Posterior cingulate gyrus (tissue), 11 donors: ENCODE measurements around the gene PCDHGA2.
"Not testable (repeated sequence)": the region's sequence is repeated elsewhere in the genome, so short reads cannot be mapped to it uniquely, and the experiment has no call there.

ENCODE experiments used
- DNase-seq, 10 donors: peaks; one replicate each; pipeline versions ENCODE4 v3.0.0 to v3.0.0-alpha.2; 2020 to 2021; ENCODE audit warnings: mixed read lengths in 3 of 10
- intact Hi-C: fragments of 100-400 bp; cut with DNase I; formaldehyde crosslinking; loops from one replicate; pipeline ENCODE4 v1.15.1; 2023

PCDHGA2 gene

DNA sequence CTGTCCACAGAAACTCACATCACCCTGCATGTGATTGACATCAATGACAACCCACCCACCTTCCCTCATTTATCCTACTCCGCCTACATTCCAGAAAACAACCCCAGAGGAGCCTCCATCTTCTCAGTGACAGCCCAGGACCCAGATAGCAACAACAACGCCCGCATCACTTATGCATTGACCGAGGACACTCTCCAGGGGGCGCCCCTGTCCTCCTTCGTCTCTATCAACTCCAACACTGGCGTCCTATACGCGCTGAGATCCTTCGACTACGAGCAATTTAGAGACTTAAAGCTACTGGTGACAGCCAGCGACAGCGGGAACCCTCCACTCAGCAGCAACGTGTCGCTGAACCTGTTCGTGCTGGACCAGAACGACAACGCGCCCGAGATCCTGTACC is 6.8 kb downstream of the PCDHGA2 start:
- intact Hi-C loops, result no loop called here
- no peak for DNase-seq

DNA sequence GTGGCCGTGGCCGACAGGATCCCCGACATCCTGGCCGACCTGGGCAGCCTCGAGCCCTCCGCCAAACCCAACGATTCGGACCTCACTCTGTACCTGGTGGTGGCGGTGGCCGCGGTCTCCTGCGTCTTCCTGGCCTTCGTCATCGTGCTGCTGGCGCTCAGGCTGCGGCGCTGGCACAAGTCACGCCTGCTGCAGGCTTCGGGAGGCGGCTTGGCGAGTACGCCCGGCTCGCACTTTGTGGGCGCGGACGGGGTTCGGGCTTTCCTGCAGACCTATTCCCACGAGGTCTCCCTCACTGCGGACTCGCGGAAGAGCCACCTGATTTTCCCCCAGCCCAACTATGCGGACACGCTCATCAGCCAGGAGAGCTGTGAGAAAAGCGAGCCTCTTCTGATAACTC is 7.5 kb downstream of the PCDHGA2 start:
- intact Hi-C loops, result loop anchor here (2.0 kb wide), 1 partner anchor 79 kb away; no protein-coding TSS in a partner anchor
- not testable (repeated sequence) for DNase-seq

GRCh38 chr5:141349917-141350619 is 11.5 kb downstream of the PCDHGA2 start, which contains the start of gene PCDHGB1:
TSS of gene PCDHGB1 (plus strand) at chr5:141350099. CDS start at chr5:141350261, 162 bp downstream.
- intact Hi-C loops, result no loop called here
- DNase-seq, result peak in 3 of 10 donors; percentile 33 to 35 (median 33)

GRCh38 chr5:141351591-141351990 is 13.0 kb downstream of the PCDHGA2 start:
- intact Hi-C loops, result no loop called here
- DNase-seq, result no peak

GRCh38 chr5:141354900-141355469 is 16.4 kb downstream of the PCDHGA2 start, which contains the start of gene PCDHGA4:
TSS of gene PCDHGA4 (plus strand) at chr5:141355021. CDS start at chr5:141355108, 87 bp downstream.
- DNase-seq, result no peak
- intact Hi-C loops, result no loop called here

GRCh38 chr5:141355641-141356040 is 17.1 kb downstream of the PCDHGA2 start:
- intact Hi-C loops, result no loop called here

DNA sequence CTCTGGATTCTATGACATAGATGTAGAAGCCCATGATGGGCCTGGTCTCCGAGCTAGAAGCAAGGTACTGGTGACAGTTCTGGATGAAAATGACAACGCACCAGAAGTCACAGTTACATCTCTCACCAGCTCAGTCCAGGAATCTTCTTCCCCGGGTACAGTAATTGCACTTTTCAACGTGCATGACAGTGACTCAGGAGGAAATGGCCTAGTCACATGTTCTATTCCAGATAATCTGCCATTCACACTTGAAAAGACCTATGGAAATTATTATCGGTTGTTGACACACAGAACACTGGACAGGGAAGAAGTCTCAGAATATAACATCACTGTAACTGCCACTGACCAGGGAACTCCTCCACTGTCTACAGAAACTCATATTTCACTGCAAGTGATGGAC is 17.6 kb downstream of the PCDHGA2 start:
- intact Hi-C loops, result no loop called here
- peak in 1 of 10 donors; percentile 41 for DNase-seq

More at GRCh38 chr5:141355641-141356040, 17.1 kb downstream of the PCDHGA2 start:
- peak in 1 of 10 donors; percentile 52 for DNase-seq

GRCh38 chr5:141356950-141357349 is 18.4 kb downstream of the PCDHGA2 start:
- intact Hi-C loops, result no loop called here
- DNase-seq, result peak in 1 of 10 donors; percentile 77

DNA sequence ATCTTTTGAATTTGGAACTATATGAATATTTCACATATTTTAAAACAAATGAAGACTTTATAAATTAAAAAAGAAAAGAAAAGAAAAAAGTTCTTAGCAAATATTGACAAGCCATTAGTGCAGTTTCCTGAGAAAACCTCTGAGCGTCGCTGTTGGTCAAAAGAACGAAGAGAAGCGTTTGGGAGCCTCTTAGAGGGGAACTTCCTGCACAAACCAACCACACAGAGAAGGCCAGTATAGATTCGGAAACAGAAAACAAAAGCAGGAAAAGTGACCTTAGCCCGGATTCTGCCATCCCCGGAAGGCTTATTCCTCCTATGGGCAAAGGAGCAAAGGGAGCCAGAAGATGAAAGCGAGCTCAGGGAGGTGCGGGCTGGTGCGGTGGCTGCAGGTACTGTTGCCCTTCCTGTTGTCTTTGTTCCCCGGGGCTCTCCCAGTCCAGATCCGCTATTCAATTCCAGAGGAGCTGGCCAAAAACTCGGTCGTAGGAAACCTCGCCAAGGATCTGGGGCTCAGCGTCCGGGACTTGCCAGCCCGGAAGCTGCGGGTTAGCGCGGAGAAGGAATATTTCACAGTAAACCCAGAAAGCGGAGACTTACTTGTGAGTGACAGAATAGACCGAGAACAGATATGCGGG is 21.3 kb downstream of the PCDHGA2 start, which contains the start of gene PCDHGB2:
TSS of gene PCDHGB2 (plus strand) at position 205 of the 637 bp plus-strand sequence. CDS start at position 347, 142 bp downstream.
- intact Hi-C loops, result no loop called here

GRCh38 chr5:141360685-141361084 is 22.1 kb downstream of the PCDHGA2 start:
- no peak for DNase-seq
- intact Hi-C loops, result no loop called here

More for the DNA sequence above, 21.3 kb downstream of the PCDHGA2 start, which contains the start of gene PCDHGB2:
- no peak for DNase-seq

GRCh38 chr5:141362719-141363118 is 24.2 kb downstream of the PCDHGA2 start:
- intact Hi-C loops, result no loop called here

GRCh38 chr5:141363952-141364660 is 25.5 kb downstream of the PCDHGA2 start, which contains the start of gene PCDHGA5:
TSS of gene PCDHGA5 (plus strand) at chr5:141364162. CDS start at chr5:141364331, 169 bp downstream.
- DNase-seq, result peak in 1 of 10 donors; percentile 55
- intact Hi-C loops, result no loop called here

More at GRCh38 chr5:141362719-141363118, 24.2 kb downstream of the PCDHGA2 start:
- no peak for DNase-seq

DNA sequence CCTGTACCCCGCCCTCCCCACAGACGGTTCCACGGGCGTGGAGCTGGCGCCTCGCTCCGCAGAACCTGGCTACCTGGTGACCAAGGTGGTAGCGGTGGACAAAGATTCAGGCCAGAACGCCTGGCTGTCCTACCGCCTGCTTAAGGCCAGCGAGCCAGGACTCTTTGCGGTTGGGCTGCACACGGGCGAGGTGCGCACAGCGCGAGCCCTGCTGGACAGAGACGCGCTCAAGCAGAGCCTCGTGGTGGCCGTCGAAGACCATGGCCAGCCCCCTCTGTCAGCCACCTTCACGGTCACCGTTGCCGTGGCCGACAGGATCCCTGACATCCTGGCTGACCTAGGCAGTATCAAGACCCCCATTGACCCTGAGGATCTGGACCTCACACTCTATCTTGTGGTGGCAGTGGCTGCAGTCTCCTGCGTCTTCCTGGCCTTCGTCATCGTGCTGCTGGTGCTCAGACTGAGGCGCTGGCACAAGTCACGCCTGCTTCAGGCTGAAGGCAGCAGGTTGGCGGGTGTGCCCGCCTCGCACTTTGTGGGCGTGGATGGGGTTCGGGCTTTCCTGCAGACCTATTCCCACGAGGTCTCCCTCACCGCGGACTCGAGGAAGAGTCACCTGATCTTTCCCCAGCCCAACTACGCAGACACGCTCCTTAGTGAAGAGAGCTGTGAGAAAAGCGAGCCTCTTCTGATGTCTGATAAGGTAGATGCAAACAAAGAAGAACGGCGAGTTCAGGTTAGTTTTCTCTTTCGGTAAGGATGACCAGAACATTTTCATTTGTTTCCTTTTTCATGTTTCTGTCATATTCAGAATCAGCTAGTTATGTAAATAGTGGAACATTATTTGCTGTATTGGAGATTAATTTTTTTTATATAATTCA is 27.7 kb downstream of the PCDHGA2 start:
- intact Hi-C loops, result no loop called here
- DNase-seq, result peak in 1 of 10 donors; percentile 77

- intact Hi-C loops, result no loop called here
- no peak for DNase-seq
Measured at GRCh38 chr5:141369994-141370848, 31.7 kb downstream of the PCDHGA2 start, which contains the start of gene PCDHGB3. TSS of gene PCDHGB3 (plus strand) at chr5:141370242. CDS start at chr5:141370395, 153 bp downstream.

GRCh38 chr5:141371572-141372475 is 33.3 kb downstream of the PCDHGA2 start:
- DNase-seq, result no peak
- intact Hi-C loops, result no loop called here

GRCh38 chr5:141373673-141374317 is 35.2 kb downstream of the PCDHGA2 start, which contains the start of gene PCDHGA6:
TSS of gene PCDHGA6 (plus strand) at chr5:141373891. CDS start at chr5:141374084, 193 bp downstream.
- no peak for DNase-seq
- intact Hi-C loops, result no loop called here

DNA sequence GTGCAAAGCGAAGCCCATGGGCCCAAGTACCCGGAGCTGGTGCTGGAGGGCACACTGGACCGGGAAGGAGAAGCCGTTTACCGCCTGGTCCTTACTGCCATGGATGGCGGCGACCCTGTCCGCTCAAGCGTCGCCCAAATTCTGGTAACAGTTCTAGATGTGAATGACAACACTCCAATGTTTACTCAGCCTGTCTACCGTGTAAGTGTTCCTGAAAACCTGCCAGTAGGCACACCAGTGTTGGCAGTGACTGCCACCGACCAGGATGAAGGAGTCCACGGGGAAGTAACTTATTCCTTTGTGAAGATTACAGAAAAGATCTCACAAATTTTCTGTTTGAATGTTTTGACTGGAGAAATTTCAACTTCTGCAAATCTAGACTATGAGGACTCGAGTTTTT is 36.1 kb downstream of the PCDHGA2 start:
- intact Hi-C loops, result no loop called here
- no peak for DNase-seq
